Measurements from ENCODE around the gene TMEM86B. TPM values are rescaled to one million over a fixed set of nuclear protein-coding genes. Genes with fewer than 3 reads are reported as not detected.

TMEM86B gene, protein sequence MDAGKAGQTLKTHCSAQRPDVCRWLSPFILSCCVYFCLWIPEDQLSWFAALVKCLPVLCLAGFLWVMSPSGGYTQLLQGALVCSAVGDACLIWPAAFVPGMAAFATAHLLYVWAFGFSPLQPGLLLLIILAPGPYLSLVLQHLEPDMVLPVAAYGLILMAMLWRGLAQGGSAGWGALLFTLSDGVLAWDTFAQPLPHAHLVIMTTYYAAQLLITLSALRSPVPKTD
- 0.62 and 1.5 TPM in 2 replicates for total RNA-seq (2014; rRNA removed; shearing (Covaris generic))

GRCh38 chr19:55228403-55229031 lies at the start of gene TMEM86B:
Gene TMEM86B (minus strand): TSS chr19:55228763. CDS start chr19:55228741, 22 bp downstream.
- in situ Hi-C loops (cut with HindIII; ENCODE audit: low sequenced_read_pairs), result no loop called here
- DNase-seq (ENCODE audit: low spot score), result no peak

DNA sequence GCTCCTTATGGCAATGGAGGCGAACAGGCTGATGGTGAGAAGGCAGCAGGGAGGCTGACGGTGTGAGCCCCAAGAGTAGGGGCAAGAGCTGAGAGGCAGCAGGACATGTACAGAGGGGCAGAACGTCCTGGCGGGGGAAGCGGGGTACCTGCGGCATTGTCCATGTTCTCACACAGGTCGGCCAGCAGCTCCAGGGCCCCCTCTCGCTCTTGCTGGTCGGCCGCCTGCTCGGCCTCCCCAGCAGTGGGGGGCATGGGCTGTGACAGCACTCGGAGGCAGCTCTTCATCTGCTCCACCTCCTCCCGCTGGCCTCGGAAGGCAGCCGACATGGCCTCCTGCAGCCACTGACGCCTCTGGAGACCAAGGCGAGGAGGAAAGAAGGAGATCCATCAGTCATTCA lies 48.9 kb upstream of the TMEM86B start:
- no peak for DNase-seq (ENCODE audit: low spot score)
- in situ Hi-C loops (cut with HindIII; ENCODE audit: low sequenced_read_pairs), result no loop called here

DNA sequence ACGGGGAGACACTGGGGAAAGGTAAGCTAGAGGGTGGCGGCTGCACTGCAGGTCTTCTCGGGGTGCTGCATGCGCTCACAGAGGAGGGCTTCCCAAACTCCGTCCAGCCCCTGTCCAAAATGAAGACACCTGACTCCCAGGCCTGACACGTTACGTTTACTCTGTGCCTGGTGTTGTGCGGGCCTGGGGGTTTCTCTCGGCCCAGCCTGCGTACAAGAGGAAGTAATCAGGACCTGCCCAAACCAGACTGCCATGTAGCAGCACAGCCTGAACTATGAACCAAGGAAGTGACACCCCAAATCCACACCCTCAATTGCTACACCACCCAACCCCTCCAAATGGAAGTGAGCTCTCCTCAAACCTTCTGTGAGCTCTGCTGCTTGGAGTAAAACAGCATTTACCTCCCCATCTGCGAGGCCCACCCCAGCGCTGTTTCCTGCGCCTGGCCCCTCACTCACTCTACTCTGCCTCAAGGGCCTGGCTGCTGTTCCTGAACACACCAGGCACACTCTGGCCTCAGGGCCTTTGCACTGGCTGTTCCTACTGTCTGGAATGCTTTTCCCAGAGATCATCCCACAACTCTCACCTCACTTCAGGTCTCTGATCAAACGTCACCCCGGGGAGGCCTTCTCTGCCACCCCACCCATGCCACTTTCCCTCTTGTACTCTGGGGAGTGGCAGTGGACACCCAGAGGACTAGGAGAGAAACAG lies 48.3 kb upstream of the TMEM86B start:
- in situ Hi-C loops (cut with HindIII; ENCODE audit: low sequenced_read_pairs), result no loop called here
- DNase-seq (ENCODE audit: low spot score), result no peak

DNA sequence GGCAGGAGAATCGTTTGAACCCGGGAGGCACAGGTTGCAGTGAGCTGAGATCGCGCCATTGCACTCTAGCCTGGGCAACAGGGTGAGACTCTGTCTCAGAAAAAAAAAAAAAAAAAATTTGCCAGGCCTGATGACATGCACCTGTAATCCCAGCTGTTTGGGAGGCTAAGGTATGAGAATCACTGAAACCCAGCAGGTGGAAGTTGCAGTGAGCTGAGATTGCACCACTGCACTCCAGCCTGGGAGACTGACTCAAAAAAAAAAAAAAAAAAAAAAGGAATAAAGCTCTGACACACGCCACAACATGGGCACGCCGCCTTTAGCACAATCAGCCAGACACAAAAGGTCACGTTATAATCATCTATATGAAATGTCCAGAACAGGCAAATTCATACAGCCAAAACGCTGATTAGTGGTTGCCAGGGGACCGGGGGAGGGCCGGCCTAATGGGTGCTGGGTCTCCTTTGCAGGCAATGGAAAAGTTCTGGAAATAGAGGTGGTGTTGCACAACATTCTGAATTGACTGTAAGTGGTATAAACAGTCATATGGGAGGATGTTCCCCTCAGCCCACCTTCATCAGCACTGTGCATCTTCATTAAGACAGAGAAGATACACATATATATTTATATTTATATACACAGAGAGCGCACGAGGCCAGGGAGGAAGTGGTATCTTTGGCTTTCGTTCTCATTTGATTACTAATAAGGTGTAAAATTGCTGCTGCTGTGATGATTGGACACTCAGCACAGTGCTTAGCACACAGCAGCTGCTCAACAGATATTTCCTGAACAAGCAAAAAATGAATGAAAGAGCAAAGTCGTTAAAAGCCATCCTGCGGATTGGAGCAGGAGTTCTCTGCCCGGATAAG lies 47.5 kb upstream of the TMEM86B start:
- no peak for DNase-seq (ENCODE audit: low spot score)
- in situ Hi-C loops (cut with HindIII; ENCODE audit: low sequenced_read_pairs), result no loop called here

DNA sequence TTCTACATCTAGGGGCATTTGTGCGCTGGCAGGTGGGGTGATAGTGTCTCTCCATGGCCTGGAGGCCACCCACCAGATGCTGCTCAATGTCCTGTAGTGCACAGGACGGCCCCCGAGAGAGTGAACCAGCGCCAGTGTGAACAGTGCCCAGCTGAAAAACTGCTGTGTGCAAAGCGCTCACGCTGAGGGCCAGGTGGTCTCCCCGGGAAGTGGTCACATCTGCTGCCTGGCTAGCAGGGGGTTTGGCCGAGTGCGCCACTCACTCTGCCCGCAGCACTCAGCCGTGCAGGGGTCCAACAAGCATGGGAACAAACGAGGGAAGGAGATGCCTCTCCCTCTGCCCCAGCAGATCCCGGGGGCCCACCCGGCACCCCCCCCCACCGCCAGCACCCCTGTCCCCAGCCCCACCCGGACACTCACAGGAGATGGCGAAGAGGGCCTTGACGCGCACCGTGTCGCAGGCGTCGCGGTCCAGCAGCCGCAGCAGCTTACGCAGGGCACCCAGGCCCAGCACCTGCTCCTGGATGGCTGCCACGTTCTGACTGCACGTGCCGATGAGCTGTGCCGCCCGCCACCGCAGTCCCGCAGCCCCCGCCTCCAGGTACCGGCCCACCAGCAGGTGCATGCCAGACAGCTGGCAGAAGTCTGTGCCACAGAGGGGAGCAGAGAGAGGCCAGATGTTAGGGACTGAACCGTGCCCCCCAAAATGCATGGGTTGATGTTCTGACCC lies 45.6 kb upstream of the TMEM86B start:
- in situ Hi-C loops (cut with HindIII; ENCODE audit: low sequenced_read_pairs), result no loop called here
- no peak for DNase-seq (ENCODE audit: low spot score)

DNA sequence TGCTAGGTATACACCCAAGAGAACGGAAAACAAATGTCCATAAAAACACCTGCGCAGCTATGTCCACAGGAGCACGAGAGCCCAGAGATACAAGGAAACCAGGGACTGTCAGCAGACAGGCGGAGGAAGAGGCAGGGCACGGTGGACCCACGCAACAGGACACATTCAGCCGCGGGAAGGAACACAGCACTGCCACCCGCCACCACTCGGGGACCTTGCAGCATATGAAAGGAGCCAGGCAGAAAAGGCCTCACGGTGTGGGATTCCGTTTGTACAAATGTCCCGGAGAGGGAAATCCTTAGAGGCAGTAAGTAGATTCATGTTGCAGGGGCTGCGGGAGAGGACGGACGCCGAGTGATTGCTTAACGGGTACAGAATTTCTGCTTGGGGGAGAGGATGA lies 43.6 kb upstream of the TMEM86B start:
- no peak for DNase-seq (ENCODE audit: low spot score)
- in situ Hi-C loops (cut with HindIII; ENCODE audit: low sequenced_read_pairs), result no loop called here

GRCh38 chr19:55270172-55270942 lies 41.8 kb upstream of the TMEM86B start:
- in situ Hi-C loops (cut with HindIII; ENCODE audit: low sequenced_read_pairs), result no loop called here
- DNase-seq (ENCODE audit: low spot score), result no peak

- in situ Hi-C loops (cut with HindIII; ENCODE audit: low sequenced_read_pairs), result no loop called here
- no peak for DNase-seq (ENCODE audit: low spot score)
Observed at GRCh38 chr19:55269299-55269698, 40.7 kb upstream of the TMEM86B start.

DNA sequence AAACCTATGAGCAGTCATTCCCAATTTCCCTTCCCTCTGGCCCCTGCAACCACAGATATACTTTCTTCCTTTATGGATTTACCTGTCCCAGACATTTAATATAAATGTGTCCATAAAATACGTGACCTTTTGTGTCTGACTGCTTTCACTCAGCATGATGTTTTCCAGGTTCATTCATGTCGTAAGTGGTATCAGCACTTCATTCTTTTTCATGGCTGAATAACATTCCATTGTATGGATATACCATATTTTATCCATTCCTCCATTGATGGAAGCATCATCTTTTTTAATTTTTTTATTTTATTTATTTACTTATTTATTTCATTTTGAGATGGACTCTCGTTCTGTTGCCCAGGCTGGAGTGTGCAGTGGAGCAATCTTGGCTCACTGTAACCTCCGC lies 38.3 kb upstream of the TMEM86B start:
- no peak for DNase-seq (ENCODE audit: low spot score)
- in situ Hi-C loops (cut with HindIII; ENCODE audit: low sequenced_read_pairs), result no loop called here

GRCh38 chr19:55266404-55266803 lies 37.8 kb upstream of the TMEM86B start:
- no peak for DNase-seq (ENCODE audit: low spot score)
- in situ Hi-C loops (cut with HindIII; ENCODE audit: low sequenced_read_pairs), result no loop called here

- no peak for DNase-seq (ENCODE audit: low spot score)
- in situ Hi-C loops (cut with HindIII; ENCODE audit: low sequenced_read_pairs), result no loop called here
Observed at GRCh38 chr19:55265723-55266386, 37.3 kb upstream of the TMEM86B start.

DNA sequence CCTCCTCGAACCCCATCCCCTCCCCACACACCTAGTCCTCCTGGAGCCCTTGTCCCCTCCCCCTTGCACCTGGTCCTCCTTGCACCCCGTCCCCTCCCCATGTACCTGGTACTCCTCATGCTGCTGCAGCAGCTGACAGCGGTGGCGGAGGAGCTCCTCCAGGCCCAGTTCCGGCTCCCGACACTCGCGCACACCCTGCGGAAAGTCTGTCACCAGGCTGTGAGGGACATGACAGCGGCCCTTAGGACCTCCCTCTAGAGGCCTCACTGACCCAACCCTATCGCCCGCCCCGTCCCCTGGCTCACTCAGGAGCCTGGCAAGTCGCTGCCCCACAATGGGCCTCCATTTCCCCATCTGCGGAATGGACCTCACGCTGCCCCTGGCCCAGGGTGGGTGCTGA lies 36.6 kb upstream of the TMEM86B start:
- in situ Hi-C loops (cut with HindIII; ENCODE audit: low sequenced_read_pairs), result no loop called here
- no peak for DNase-seq (ENCODE audit: low spot score)

DNA sequence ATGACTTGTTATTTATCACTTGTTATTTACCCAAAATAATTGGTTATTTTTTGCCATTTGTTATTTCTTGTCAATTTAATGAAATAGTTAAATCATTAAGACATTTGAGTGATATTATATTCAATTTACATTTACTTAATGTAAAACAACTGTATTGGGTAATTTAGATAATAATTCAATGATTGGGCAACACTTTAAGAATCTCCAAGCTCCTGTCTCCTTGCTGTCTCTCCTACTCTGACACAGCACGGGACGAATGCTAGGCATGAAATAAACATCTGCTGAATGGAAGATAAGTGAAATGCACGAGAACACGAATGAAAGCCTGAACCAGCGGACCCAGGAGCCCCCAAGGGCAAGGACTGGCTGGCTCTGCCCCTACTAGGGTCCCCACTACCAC lies 36.0 kb upstream of the TMEM86B start:
- in situ Hi-C loops (cut with HindIII; ENCODE audit: low sequenced_read_pairs), result no loop called here

GRCh38 chr19:55262359-55262758 lies 33.8 kb upstream of the TMEM86B start:
- in situ Hi-C loops (cut with HindIII; ENCODE audit: low sequenced_read_pairs), result no loop called here
- no peak for DNase-seq (ENCODE audit: low spot score)

More for the DNA sequence above, 36.0 kb upstream of the TMEM86B start:
- DNase-seq (ENCODE audit: low spot score), result no peak

DNA sequence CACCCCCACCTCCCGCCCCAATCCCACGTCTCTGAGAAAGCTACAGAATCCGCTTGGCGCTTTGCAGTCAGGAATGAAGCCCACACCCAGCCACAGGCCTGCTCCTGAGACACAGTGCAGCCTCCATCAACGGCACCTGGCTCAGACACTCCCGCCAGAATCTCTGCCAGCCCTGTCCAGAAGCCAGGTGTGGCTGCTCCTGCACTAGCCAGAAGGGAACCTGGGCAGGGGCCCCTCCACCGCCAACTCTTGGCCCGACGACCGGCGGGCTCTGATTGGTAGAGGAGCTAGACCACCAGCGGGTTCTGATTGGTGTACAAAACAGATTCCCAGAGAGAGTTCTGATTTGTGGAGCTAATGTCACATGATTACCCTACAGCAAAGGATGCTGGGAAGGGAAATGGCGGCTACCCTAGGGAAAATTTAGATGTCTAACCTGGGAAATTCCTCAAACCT lies 33.1 kb upstream of the TMEM86B start:
- in situ Hi-C loops (cut with HindIII; ENCODE audit: low sequenced_read_pairs), result no loop called here
- no peak for DNase-seq (ENCODE audit: low spot score)

GRCh38 chr19:55259540-55260210 lies 31.1 kb upstream of the TMEM86B start:
- DNase-seq (ENCODE audit: low spot score), result no peak
- in situ Hi-C loops (cut with HindIII; ENCODE audit: low sequenced_read_pairs), result loop anchor here (10.0 kb wide), 1 partner anchor 155 kb away; no protein-coding TSS in a partner anchor

All from G401 (cell line).